H1 (cell line): ENCODE data around the gene STRA8. TPM values are rescaled to one million over a fixed set of nuclear protein-coding genes. Genes with fewer than 3 reads are reported as not detected.

ENCODE experiments used
- ATF2 ChIP-seq: IDR thresholded peaks from 2 replicates; pipeline ENCODE4 v1.6.1; 2012; ENCODE audit warnings: low read length, inconsistent platforms
- FOSL1 ChIP-seq: IDR thresholded peaks from 2 replicates; pipeline ENCODE4 v1.6.1; 2011; ENCODE audit warnings: mild to moderate bottlenecking, low read depth, low read length, moderate library complexity; ENCODE audit not compliant: insufficient read depth
- PHF8 ChIP-seq: fragments of 200-600 bp; sonication (generic); conservative IDR thresholded peaks from 2 replicates; pipeline ENCODE4 v1.7.1; 2012; ENCODE audit warnings: low read depth, mild to moderate bottlenecking, inconsistent platforms, low read length, moderate library complexity
- RXRA ChIP-seq: IDR thresholded peaks from 2 replicates; pipeline ENCODE4 v1.6.1; 2011; ENCODE audit warnings: low read depth, mild to moderate bottlenecking, low read length, moderate library complexity; ENCODE audit not compliant: insufficient read depth
- TBP ChIP-seq: IDR thresholded peaks from 2 replicates; pipeline ENCODE4 v1.6.1; 2011; ENCODE audit warnings: low read depth, low read length, improper control_type of control experiment
- TCF12 ChIP-seq: IDR thresholded peaks from 2 replicates; pipeline ENCODE4 v1.6.1; 2011; ENCODE audit warnings: low read depth, mild to moderate bottlenecking, low read length
- polyA plus RNA-seq, 7 experiments: library from polyadenylated mRNA; depleted of rRNA in 3 of 7; stranded (reverse) in 5 of 7; unstranded in 2 of 7; fragments of >200 nt in 5 of 7; fragments of 200-250 nt in 2 of 7; gene quantifications; 1 replicate in 5 of 7; 2 replicates in 1 of 7; 4 replicates in 1 of 7; pipeline versions ENCODE4 v1.2.1 to v1.2.3, GENCODE V29; 2011 to 2013; ENCODE audit warnings: missing spikeins in 2 of 7, mixed read lengths in 2 of 7
- total RNA-seq: library from RNA; stranded (reverse); fragmentation: NEBNext Ultra II Directional; extraction: Animal tissue kit (Norgen Biotek cat#: 25700); gene quantifications from 2 replicates; pipeline ENCODE4 v1.2.1, GENCODE V29; 2021

STRA8 gene
- total and polyA plus RNA-seq, 2 of the 8 experiments (the other 6 are each of a cell fraction or from before 2014, with no cell fraction given): not detected

GRCh38 chr7:135257790-135258189, 24.2 kb downstream of the STRA8 start (continued):
- TF ChIP-seq ATF2 (no peak), TBP (no peak), TCF12 (no peak), PHF8 (no peak), RXRA (no peak), FOSL1 (no peak)
